ENCODE measurements around the gene PPM1L.

Gene PPM1L

GRCh38 chr3:160765211-160765610, 9.2 kb downstream of the PPM1L start:
- DNase-seq, result no peak

GRCh38 chr3:160768031-160768430, 12.0 kb downstream of the PPM1L start:
- no peak for DNase-seq

GRCh38 chr3:160768918-160769317, 12.9 kb downstream of the PPM1L start:
- DNase-seq, result no peak

- DNase-seq, result no peak
Measured at GRCh38 chr3:160771811-160772459, 15.9 kb downstream of the PPM1L start.

GRCh38 chr3:160773722-160774121, 17.7 kb downstream of the PPM1L start:
- no peak for DNase-seq

- DNase-seq, result no peak
Measured at GRCh38 chr3:160774172-160774571, 18.1 kb downstream of the PPM1L start.

GRCh38 chr3:160778480-160778879, 22.4 kb downstream of the PPM1L start:
- DNase-seq, result no peak

GRCh38 chr3:160779040-160779439, 23.0 kb downstream of the PPM1L start:
- no peak for DNase-seq

GRCh38 chr3:160780245-160780644, 24.2 kb downstream of the PPM1L start:
- DNase-seq, result no peak

GRCh38 chr3:160781402-160781801, 25.4 kb downstream of the PPM1L start:
- no peak for DNase-seq

- DNase-seq, result no peak
Measured at GRCh38 chr3:160781863-160782262, 25.8 kb downstream of the PPM1L start.

GRCh38 chr3:160784853-160785252, 28.8 kb downstream of the PPM1L start:
- DNase-seq, result no peak

- DNase-seq, result no peak
Measured at GRCh38 chr3:160790726-160791125, 34.7 kb downstream of the PPM1L start.

GRCh38 chr3:160792540-160792939, 36.5 kb downstream of the PPM1L start:
- no peak for DNase-seq

- DNase-seq, result no peak
Measured at GRCh38 chr3:160793722-160794252, 37.8 kb downstream of the PPM1L start.

- no peak for DNase-seq
Measured at GRCh38 chr3:160796089-160796812, 40.2 kb downstream of the PPM1L start.

GRCh38 chr3:160796813-160797164, 40.8 kb downstream of the PPM1L start:
- no peak for DNase-seq

- DNase-seq, result no peak
Measured at GRCh38 chr3:160797356-160797755, 41.3 kb downstream of the PPM1L start.

- peak in 1 of 2 experiments; percentile 45 for DNase-seq
Measured at GRCh38 chr3:160801386-160802118, 45.5 kb downstream of the PPM1L start.

- DNase-seq, result peak; percentile 32 to 79
Measured at GRCh38 chr3:160804762-160805161, 48.7 kb downstream of the PPM1L start.

- no peak for DNase-seq
Measured at GRCh38 chr3:160806094-160806493, 50.1 kb downstream of the PPM1L start.

- DNase-seq, result no peak
Measured at GRCh38 chr3:160806686-160807085, 50.7 kb downstream of the PPM1L start.

- peak in 1 of 2 experiments; percentile 55 for DNase-seq
Measured at GRCh38 chr3:160808838-160809237, 52.8 kb downstream of the PPM1L start.

- DNase-seq, result no peak
Measured at GRCh38 chr3:160809453-160809852, 53.4 kb downstream of the PPM1L start.
